Lower leg skin (tissue), 3 donors: ENCODE results near the gene TM4SF1.

Source experiments
- POLR2A ChIP-seq, 2 donors: fragments of 450-650 bp; IDR thresholded peaks; one replicate each; pipeline ENCODE4 v1.6.1; 2016 to 2017; ENCODE audit warnings: antibody characterized with exemption in 2 of 2, mild to moderate bottlenecking in 1 of 2, moderate library complexity in 1 of 2
- TF ChIP-seq, protein P1 (sequence below), 3 donors: fragments of 450-650 bp; IDR thresholded peaks; one replicate each; pipeline ENCODE4 v1.5.1; 2016; ENCODE audit warnings: antibody characterized with exemption in 3 of 3, mild to moderate bottlenecking in 3 of 3, moderate library complexity in 2 of 3

DNA sequence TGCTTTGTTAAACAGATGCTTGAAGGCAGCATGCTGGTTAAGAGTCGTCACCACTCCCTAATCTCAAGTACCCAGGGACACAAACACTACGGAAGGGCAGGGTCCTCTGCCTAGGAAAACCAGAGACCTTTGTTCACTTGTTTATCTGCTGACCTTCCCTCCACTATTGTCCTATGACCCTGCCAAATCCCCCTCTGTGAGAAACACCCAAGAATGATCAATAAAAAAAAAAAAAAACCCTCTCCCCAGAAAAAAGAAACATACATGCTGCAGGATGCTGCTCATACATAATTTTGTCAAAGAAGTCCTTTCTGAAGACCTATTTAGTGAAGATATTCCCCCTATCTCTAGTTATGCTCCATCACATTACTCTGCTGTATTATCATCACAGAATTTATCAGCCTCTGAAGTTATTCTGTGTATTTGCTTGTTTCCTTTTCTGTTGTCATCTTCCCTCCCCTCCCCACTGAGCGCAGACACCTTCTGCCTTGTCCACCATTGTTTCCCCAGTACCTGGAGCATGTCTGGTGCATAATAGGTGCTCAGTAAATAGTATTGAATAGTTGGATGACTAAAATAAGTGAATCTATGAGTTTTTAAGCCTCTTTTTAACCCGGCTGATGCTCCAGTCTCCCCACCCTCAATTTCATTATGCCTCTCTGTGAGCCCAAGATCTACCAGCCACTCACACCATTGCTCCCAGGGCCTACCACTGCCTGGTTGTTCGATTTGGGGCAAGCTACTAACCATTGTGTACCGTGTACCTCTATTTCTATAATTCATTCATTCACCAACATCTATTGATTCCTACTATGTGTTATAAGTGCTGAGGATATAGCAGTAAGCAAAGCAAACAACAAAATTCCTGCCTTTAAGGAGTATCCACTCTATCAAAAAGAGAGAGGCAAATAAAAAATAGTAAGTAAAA, 4.0 kb upstream of the TM4SF1 start:
- TF ChIP-seq, protein P1, sequence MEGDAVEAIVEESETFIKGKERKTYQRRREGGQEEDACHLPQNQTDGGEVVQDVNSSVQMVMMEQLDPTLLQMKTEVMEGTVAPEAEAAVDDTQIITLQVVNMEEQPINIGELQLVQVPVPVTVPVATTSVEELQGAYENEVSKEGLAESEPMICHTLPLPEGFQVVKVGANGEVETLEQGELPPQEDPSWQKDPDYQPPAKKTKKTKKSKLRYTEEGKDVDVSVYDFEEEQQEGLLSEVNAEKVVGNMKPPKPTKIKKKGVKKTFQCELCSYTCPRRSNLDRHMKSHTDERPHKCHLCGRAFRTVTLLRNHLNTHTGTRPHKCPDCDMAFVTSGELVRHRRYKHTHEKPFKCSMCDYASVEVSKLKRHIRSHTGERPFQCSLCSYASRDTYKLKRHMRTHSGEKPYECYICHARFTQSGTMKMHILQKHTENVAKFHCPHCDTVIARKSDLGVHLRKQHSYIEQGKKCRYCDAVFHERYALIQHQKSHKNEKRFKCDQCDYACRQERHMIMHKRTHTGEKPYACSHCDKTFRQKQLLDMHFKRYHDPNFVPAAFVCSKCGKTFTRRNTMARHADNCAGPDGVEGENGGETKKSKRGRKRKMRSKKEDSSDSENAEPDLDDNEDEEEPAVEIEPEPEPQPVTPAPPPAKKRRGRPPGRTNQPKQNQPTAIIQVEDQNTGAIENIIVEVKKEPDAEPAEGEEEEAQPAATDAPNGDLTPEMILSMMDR (IDR thresholded peaks at IDR 0.05), result no peak
- no peak for TF ChIP-seq POLR2A (IDR thresholded peaks at IDR 0.05)
